NCI-H446 treated with DMSO at 0.1 percent for 48 hours (cell line): Measurements from ENCODE around the gene CERK.

Experiments used
- DNase-seq: peaks from one replicate; lab custom pipeline; 2025; lab: John Stamatoyannopoulos, UW

CERK gene

DNA sequence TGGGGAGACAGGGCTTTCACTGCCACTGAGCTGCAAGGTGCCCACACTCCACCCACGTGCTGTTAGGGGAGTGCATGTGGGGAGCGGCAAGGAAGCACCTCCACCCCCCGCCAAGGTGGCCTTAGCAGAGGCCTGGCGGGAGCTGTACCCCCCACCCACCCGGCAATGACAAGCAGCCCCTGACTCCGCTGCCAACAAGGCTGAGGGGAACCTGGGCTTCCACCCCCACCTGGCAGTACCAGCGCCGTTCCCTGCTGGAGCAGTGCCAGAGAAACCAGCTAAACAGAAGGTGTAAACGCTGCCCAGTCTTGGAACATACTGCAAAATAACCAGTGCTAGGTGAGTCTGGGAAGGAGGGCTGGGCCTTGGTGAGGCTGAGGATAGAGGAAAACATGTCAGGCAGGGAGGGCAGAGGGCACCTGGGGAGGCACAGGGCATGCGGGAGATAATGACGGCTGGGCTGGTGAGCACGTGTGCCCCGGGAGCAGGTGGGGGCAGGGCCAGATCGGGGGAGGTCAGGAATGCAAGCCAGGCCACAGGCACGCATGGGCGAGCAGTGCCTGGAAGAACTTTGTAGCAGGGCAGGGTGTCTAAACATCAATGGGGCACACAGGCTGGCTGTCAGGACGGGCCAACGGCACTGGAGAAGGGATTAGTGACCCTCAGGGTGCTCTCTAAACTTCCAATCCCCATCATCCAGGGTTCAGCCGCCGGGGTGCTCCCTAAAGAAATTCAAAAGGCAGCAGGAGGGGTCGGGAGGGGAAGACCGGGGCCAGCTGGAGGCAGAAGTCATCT, 6.6 kb downstream of the CERK start:
- DNase-seq: no peak

DNA sequence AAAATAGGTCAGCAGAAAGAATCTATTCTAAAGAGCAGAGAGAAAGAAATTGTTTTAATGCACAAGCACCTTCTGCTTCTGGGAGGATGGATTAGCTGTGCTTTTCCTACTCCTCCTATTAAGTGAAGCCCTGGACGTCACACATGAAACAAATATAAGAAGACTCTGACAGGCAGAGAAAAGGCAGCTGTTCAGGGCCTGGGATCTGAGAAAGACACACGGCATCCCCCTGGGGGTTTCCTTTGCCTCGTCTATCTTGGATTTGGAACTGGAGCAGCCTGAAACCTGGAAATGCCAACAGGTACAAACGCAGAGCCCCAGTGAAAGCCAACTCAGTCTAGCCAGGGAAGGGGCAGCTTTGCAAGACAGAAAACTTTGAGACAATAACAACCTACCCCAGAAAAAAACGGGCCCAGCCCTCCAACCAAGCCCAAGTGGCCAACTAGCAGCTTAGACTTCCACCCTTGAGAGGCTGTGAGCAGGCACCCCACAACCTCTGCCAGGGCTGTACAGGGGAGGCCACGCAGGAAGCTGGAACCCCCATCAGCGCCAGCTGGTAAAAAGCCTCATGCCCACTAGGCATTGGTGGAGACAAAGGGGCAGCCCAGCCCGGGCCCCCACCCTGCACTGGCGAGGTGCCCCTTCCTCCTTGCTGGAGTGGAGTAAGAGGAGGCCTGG, 7.3 kb downstream of the CERK start:
- DNase-seq: no peak

DNA sequence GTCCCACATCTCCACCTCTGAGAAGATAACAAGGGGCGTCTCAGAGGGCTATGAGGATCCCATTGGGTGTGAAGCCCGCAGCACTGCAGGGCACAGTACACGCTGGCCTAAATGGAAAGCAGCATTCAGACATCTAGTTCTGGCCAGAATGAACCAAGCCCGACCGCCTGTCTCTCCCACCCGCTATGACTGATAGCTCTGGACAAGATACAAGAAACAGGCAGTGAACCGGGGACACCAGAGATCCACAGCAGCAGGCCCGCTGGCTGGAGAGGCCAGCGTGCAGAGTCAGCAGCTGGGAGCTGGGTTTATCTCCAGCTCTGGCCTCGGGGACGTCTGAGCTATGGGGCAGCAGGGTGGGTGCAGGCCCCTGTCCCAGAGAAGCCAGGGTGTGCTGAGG, 9.6 kb downstream of the CERK start:
- no peak for DNase-seq

DNA sequence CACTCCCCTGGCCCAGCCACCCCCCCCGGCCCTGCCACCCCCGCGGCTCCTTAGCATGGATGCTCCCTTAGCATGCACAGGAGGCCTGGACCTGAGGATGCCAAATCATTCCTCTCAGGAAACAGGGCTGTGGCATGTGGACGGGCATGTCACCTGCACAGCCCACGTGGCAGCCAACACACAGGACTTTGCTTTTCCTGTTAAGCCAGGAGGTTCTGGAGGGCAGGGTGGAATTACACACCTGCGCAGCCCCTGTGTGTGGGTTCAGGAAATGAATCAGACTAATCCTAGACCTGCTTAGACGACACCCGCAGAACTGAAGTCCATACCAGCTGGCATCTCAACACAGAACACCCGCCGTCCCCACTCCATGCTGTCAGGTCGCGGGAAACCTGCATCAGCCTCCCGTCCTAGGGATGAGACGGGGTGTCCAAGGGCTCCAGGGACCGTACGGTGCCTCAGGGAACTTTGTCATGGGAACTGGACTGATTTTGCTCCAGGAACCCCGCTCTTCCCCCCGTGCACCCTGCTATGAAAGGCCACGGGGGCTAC, 10.2 kb downstream of the CERK start:
- no peak for DNase-seq

DNA sequence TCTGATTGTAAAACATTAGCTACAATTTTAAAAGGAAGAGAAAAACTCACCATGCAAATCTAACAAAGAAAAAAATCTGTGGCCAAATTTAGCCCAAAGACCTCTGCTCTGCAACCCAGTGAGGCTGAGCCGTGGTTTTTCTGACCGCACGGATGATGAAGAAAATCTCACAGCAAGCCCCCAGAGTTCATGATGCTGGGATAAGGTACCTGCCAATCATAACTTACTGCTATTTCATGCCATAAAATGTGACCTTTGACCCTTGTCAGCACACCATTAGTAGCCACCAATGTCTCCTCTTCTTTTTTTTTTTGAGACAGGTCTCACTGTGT, 11.1 kb downstream of the CERK start:
- no peak for DNase-seq

DNA sequence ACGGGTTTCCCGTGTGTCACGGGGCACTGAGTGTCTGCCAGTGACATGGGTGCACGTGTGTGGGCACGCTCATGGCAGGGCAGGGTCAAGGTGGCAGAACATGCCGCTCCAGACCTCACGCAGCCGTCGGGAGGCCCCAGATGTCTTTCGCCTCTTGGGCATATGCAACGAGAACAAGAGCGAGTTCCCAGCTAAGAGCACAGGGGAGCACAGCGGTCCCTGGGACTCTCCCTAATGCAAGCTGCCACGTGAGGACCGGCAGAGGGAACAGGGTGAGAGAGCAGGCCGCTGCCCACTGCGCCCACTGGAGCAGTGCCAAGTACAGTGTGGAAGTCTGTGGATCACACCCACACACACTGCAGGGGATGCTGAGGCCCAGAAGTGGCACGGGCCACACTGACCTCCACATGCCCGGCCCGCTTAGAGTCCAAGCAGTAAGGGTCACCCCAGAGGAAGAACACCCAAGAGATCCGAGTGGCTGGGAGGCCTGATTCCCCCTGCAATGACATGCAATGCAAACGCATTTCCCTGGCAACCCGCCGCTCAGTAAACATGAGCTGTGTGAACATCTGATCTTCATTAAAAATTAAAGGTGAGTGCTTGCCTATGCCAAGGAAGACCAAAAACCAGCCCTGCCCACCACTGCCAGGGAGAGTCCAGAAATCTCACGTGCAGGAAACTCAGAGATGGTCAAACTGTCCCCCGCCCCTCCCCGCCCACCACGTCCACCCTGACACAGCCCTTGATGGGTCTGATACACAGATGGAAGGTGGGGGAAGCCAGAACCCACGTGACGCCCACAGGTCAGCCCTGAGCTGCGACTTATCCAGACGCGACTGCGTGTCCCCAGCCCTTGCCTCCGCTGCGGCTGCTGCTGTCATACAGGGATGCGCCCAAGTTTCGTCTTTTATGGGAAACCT, 11.7 kb downstream of the CERK start:
- no peak for DNase-seq

DNA sequence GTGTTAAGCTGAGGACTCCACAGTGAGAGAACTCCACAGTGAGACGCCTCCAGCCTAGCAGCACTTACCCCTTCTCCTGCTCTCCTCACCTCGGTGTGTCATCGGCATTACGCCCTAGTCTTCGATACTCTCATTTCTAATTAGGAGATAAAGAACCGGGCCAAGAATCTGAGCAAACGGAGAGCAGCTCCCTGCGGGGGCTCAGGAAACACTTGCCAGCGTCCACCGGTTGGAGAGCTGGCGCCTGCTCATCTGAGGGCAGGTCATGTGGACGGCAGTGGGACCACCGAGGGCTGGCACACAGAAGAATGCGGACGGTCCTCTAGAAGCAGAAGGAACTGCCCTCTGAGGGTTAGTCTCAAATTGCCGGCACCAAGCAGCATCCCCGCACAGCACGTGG, 13.0 kb downstream of the CERK start:
- no peak for DNase-seq

DNA sequence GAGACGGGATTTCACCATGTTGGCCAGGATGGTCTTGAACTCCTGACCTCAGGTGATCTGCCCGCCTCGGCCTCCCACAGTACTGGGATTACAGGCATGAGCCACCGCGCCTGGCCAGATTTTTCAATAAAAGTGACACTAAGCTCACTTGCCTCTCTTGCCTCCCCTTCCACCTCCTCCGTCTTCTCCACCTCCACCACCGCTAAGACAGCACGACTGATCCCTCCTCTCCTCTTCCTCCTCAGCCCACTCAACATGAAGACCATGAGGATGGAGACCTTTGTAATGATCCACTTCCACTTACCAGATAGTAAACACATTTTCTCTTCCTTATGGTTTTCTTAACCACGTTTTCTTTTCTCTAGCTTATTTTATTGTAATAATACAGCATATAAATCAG, 14.2 kb downstream of the CERK start:
- DNase-seq: no peak

DNA sequence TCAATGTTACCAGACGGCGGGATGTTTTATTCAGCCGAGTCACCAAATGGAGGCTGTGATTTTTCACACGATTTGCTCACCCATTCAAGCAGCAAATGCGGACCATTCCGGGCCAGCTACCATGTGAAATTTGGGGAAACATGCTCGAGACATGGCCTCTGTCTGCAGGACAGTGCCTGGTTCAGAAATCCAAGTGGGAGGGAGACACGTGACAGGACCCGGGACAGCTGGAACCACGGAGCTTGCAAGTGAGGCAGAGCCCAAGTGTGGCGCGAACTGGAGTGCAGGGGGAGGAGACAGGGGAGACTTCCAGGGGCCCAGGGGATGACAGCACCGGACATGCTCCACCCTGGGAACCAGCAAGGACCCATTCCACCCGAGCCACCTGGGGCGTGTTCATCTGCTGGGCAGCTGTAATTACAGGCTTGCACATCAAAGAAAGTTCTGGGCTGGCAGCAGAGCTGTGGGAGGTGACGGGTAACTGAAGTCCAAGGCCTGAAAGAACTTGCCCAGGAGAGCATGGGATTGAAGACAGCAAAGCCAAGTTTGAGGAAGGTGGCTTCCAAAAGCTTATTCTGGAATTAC, 16.5 kb downstream of the CERK start:
- no peak for DNase-seq

DNA sequence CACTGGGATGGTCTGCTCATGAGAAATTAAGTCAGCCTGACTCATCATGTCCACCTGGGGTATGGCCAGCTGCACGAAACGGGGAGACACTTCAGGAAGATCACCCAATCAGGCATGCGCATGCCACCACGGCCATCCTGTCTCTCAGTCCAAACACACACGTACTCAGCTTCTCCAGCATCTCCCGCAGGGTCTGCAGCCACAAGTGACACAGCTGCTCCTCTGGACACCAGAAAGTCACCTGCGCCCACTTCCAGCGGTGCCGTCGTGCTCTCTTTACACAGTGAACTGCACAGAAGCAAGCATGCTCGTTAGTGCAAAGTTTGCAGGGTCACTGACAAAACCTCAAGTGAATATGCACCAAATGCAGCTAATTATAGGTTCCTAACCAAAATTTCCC, 18.1 kb downstream of the CERK start:
- no peak for DNase-seq

DNA sequence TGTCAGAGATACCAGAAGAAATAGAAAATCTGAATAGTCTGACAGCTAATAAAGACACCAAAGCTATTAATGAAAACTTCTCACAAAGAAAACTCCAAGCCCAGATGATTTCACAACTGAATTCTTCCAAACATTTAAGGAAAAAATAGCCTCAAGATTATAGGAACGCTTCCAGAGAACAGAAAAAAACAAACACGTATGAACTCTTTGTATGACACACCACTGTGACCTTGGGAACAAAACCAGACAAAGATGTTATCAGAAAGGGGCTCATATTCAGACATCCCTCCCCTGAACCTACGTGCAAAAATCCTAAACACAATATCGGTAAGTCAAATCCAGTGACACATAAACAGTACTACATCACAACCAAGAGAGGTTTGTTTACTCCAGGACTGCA, 23.5 kb downstream of the CERK start:
- no peak for DNase-seq

DNA sequence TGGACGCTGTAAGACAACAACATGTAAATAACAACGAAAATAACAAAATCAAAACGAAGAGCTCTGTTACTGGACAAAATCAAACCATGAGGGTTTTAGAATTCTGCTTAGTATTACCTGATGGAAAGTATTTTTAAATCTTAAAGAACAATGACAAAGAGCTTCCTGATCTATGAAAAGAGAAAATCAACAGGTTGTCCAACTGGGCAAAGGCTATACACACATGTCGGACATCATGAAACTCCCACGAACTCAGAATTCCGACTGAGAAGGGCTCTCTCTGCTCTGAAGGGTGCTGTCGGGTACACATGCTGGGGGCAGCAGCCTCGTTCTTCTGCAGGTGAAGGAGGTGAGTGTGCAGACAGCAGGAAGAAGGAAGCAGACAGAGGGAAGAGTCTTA, 25.8 kb downstream of the CERK start:
- no peak for DNase-seq

DNA sequence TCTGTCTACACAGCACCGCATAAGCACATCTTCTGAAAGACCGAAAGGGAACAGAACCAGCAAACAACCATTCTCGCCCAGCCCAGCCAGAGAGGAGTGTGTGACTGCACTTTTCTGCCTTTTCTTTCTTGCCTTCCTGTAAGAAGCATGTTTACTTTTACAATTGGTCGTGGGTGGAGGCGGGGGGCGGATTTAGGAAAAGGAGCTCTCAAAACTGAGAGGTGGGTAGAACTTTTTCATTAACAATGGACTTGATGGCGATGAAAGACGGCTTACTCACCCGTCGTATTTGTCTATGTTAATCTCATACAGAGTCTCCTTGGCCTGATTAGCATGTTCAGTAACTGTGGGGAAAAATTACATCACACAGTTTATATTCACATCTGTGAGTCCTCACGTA, 27.2 kb downstream of the CERK start:
- DNase-seq: no peak

DNA sequence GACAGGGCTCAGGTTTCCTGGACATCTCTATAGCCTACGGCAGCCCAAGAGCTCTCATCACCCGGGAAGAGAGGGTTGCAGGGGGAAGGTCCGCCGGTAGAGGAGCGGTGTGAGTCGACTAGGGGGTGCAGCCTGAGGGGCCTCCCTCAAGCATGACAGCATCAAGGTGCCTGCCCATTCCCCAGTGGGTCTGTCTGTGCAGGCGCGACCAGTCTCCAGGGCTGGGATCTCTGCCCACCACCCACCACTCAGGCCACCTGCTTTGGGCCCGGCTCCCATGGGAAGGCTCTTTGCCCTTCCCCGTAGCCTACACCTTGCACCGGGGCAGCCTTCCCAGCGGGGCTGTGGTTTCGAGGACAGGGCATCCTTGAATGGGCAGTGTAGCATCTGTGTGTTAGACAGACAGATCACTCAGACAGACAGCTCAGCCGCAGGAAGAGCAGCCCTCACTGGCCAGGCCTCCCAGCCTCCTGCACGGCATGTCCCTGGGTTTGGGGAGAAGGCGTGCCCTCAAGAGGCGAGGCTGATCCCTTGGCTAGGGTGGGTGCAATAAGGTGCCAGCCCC, 29.2 kb downstream of the CERK start:
- DNase-seq: no peak

DNA sequence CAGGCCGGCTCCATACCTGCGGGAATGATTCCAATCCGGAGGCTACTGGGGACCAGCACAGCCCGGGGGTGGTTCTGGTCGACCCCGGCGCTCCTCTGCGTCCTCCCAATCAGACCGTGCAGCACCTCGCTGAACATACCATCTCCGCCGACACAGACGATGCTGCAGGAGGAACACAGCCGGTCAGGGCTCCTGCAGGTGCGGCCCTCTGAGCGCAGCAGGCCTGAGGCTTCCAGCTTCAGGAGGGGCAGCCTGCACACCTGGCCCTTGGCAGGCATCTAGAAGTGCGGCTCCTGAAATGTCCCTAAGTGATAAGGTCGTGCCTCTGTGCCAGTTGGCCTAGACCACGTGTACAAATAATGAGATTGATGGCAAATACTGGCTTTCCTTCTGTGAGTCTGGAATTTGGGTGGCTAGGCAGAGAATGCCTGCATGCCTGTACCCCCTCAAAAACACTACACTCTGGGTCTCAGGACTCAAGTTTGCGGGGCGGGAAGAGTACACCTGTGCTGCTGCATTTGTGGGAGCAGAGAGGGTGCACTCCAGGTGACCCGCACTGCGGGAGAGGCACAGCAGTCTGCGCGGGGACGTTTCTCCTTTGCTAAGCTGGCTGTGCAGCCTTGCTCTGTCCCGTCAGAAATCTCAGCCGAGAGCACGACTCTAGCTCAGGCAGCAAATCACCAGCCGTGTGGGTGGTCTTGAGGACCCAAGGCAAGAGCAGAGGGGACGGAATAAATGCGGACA, 30.1 kb downstream of the CERK start:
- DNase-seq: no peak

DNA sequence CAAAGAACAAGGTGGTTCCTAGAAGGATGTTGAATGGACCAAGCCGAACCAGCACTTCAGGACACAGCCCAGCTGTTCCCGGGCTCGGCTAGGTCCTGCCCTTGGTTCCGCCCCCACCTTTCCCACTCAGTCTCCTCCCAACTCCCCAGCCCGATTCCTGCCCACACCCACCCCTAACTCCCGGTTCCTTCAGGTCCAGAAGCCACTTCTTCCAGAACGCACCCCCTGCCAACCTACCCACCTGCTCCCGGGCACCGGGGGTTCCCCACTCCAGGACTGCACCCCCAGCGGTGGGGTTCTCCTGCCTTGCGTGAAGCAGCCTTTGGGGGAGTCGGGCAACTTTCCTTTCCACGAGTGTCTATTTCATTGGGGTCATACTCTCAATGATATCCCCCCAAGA, 30.7 kb downstream of the CERK start:
- DNase-seq: no peak

DNA sequence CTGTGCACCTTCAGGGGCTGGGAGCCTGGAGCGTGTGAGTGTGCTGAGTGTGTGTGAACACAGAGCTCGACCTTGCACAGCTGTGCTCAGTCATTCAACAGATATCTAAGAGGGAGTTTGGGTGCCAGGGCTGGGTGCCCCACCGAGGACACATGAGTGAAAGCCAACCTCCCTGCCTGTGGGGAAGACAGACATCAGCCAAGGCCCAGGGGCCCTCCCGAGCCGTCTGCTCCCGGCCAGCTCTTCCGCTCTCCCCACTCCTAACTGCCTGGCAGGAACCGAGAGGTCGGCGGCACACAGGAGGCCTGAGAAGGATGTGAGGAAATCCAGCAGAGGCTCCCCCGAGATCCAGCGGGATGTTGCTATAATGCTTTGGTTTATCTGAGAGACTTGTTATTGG, 32.0 kb downstream of the CERK start:
- no peak for DNase-seq

DNA sequence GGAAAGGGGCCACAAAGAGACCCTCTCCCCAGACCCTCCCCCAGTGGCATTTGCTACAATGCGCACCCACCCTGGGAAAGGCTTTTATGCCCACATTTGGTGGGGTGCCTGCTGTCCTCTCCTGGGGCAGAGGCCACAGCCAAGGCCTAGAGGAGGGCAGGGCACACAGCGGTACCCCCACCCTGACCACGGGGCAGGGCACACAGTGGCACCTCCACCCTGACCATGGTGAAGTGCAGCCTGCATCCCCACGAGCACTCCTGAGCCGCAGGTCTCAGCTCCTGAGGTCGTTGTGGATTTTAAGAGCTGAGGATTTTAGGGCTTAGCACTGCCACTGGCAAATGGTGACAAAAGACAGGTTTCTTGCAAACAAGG, 34.1 kb downstream of the CERK start:
- DNase-seq: no peak

DNA sequence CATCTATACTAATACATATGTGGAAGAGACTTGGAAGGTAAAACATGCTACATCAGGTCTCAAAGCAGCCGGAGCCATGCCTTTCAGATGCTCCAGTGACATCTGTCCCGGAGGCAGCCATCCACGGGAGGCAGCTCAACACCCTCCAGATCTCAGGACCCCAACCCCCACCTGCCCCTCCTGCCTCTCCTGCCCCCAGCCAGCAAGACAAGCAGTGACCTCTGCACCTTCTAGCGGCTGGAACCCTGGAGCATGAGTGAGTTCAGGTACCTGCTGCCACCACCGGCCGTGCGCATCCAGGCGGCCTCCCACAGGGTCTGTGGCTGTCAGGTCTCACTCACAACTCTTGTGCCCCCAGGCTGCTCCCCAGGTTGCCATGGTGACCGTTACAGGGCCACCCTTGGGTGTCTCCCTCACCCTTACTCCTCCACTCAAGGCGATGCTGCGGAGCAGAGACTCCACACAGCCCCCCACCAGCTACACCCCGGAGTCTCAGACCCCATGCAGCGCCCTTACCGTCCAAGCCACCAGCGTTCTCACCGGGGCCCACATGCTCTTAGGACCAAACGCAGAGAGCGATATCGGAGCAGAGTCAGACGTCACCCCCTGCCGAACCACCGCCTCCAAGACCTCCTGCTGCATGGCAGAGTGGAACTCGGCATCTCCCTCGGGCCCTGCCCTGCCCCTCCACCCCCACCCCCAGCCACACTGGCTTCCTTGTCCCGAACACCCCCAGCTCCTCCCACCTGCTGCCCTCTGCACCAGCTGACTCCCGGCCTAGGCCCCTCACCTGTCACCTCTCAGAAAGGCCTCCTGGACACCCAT, 34.7 kb downstream of the CERK start:
- no peak for DNase-seq

DNA sequence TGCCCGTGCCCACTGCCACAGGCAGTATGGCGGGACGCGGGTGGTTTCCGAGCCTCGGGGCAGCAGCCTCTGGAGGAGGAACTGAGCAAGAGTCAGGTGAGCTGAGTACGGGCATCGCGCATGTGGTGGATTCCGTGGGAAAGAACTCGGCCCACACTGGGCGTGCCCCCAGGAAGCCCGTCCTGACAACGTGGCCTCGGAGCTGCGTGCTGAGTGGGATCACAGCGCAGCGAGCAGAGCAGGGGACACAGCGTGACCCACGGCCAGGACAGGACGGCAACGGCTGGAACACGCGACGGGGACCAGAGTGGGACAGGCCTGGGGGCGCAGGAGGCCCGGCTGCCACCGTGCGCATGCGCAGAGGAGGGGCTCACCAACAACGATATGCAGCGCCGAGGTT, 36.8 kb downstream of the CERK start:
- DNase-seq: no peak
